K562 (cell line): ENCODE data around the gene KIN. TPM values are rescaled to one million over a fixed set of nuclear protein-coding genes. Genes with fewer than 3 reads are reported as not detected.

ENCODE experiments used
- FIP1L1 ChIP-seq: fragments of 200-400 bp; formaldehyde crosslinking; IDR thresholded peaks from 2 replicates; pipeline ENCODE4 v1.6.1; 2018; ENCODE audit warnings: mild to moderate bottlenecking, low read depth, low read length; ENCODE audit not compliant: poor library complexity, severe bottlenecking
- PHF20 ChIP-seq: fragments of 450-650 bp; IDR thresholded peaks from 2 replicates; pipeline ENCODE4 v1.6.1; 2018; ENCODE audit not compliant: partially characterized antibody
- POLR2G ChIP-seq: fragments of 200-400 bp; formaldehyde crosslinking; IDR thresholded peaks from 2 replicates; pipeline ENCODE4 v1.6.1; 2017; ENCODE audit warnings: low read depth, mild to moderate bottlenecking, antibody characterized with exemption, low read length, moderate library complexity
- RBBP5 ChIP-seq: fragments of 200-600 bp; sonication (generic); IDR thresholded peaks from 2 replicates; pipeline ENCODE4 v1.6.1; 2012; ENCODE audit warnings: borderline replicate concordance, mild to moderate bottlenecking, low read length, control low read depth, inconsistent platforms; ENCODE audit not compliant: insufficient read depth, poor library complexity, severe bottlenecking
- SP2 ChIP-seq: IDR thresholded peaks from 2 replicates; pipeline ENCODE4 v1.6.1; 2011; ENCODE audit warnings: mild to moderate bottlenecking, low read depth, low read length, moderate library complexity; ENCODE audit not compliant: poor library complexity, severe bottlenecking; ENCODE audit errors: extremely low read depth
- TAF9B ChIP-seq: fragments of 450-650 bp; IDR thresholded peaks from 2 replicates; pipeline ENCODE4 v1.6.1; 2018; ENCODE audit warnings: mild to moderate bottlenecking; ENCODE audit not compliant: partially characterized antibody
- TBP ChIP-seq: optimal IDR thresholded peaks from 2 replicates; pipeline ENCODE3; 2011; ENCODE audit warnings: low read depth, low read length, improper control_type of control experiment
- XRCC5 ChIP-seq: fragments of 200-400 bp; formaldehyde crosslinking; IDR thresholded peaks from 2 replicates; pipeline ENCODE4 v1.6.1; 2017; ENCODE audit warnings: low read depth, mild to moderate bottlenecking, low read length
- polyA plus RNA-seq, 8 experiments: library from polyadenylated mRNA; depleted of rRNA in 4 of 8; stranded (reverse) in 5 of 8; unstranded in 3 of 8; fragments of >200 nt; fragmentation: Nextera tagmentation in 2 of 8; fragmentation: Illumina TruSeq in 1 of 8; extraction: Ambion mirVana in 2 of 8; extraction: Trizol in 1 of 8; gene quantifications; 2 replicates each; pipeline versions ENCODE4 v1.2.1 to v1.2.3, GENCODE V29; 2011 to 2014; ENCODE audit warnings: inconsistent platforms in 1 of 8, missing spikeins in 1 of 8
- total RNA-seq, 7 experiments: library from RNA; depleted of rRNA in 6 of 7; stranded (reverse); fragments of >200 nt in 6 of 7; fragmentation: Illumina TruSeq in 2 of 7; extraction: Trizol in 2 of 7; gene quantifications; 2 replicates each; pipeline versions ENCODE4 v1.2.1 to v1.2.3, GENCODE V29; 2011 to 2021; ENCODE audit warnings: low replicate concordance in 1 of 7
- TF ChIP-seq, protein P1 (sequence below), 3 experiments: IDR thresholded peaks in 2 of 3; conservative IDR thresholded peaks in 1 of 3; 2 replicates each; pipeline ENCODE4 v1.5.1; 2011 to 2012; ENCODE audit warnings: low read length in 3 of 3, mild to moderate bottlenecking in 3 of 3, control low read depth in 2 of 3, improper control_type of control experiment in 1 of 3, inconsistent platforms in 1 of 3, low read depth in 1 of 3, mixed read lengths in 1 of 3, moderate library complexity in 1 of 3; ENCODE audit not compliant: insufficient read depth in 2 of 3
- TF ChIP-seq, protein P2 (sequence below): fragments of 450-650 bp; IDR thresholded peaks from 2 replicates; pipeline ENCODE4 v1.6.1; 2016; ENCODE audit warnings: mild to moderate bottlenecking, moderate library complexity
- TF ChIP-seq, protein P3 (sequence below): fragments of 450-650 bp; IDR thresholded peaks from 2 replicates; pipeline ENCODE4 v1.6.1; 2014; ENCODE audit warnings: low read depth, mild to moderate bottlenecking, moderate library complexity, borderline replicate concordance

Gene KIN
- total and polyA plus RNA-seq, 9 of the 15 experiments (the other 6 are each of a cell fraction or from before 2014, with no cell fraction given): 11.7 to 35.6 (median 16.0) TPM

DNA sequence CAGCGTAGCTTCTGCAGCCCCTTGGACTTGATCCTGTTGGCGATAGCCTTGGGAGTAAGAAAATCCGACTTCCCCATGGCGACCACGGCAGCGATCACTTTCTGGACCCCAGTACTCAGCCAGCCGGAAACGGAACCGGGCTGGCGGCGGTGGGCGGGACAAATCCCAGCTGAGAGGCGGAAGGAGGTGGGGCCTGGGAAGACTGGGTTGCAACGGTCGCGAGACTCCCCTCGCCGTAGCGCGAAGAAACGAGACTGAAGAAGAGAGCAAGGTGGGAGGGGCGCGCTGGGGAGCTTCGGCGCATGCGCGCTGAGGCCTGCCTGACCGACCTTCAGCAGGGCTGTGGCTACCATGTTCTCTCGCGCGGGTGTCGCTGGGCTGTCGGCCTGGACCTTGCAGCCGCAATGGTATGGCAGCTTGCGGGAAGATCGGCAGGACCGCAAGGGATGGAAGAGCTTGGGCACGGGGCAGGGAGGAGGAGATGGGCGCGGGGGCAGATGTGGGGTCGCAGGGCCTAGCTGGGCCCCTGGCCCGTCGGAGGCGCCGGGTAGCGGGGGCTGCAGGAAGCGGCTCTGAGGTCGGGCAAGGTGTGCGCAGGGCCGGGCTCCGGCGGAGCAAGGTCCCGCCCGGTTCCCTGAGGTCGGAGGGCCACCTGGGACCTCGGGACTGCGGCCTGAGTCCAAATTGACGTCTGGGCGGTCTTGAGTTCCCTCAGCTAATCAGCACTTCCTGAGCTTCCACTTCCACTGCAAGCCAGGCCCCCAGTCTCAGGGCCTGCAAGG is at the start of gene KIN, which contains the start of gene ATP5F1C (continued):
- TF ChIP-seq, protein P1, sequence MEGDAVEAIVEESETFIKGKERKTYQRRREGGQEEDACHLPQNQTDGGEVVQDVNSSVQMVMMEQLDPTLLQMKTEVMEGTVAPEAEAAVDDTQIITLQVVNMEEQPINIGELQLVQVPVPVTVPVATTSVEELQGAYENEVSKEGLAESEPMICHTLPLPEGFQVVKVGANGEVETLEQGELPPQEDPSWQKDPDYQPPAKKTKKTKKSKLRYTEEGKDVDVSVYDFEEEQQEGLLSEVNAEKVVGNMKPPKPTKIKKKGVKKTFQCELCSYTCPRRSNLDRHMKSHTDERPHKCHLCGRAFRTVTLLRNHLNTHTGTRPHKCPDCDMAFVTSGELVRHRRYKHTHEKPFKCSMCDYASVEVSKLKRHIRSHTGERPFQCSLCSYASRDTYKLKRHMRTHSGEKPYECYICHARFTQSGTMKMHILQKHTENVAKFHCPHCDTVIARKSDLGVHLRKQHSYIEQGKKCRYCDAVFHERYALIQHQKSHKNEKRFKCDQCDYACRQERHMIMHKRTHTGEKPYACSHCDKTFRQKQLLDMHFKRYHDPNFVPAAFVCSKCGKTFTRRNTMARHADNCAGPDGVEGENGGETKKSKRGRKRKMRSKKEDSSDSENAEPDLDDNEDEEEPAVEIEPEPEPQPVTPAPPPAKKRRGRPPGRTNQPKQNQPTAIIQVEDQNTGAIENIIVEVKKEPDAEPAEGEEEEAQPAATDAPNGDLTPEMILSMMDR (IDR thresholded peaks at IDR 0.05 in 2 of 3, conservative IDR thresholded peaks at IDR 0.05 in 1 of 3; ENCODE audit: insufficient read depth in 2 of 3, low read depth in 1 of 3, low read length in 3 of 3): peak in 1 of 3 experiments; percentile 16; a peak in 1 of 6 replicates
- TF ChIP-seq SP2 (peak; percentile 28), TBP (peak; percentile 70), FIP1L1 (peak; percentile 50), POLR2G (peak; percentile 98), XRCC5 (no peak), TAF9B (peak; percentile 73), PHF20 (peak; percentile 59), RBBP5 (peak; percentile 75)
- TF ChIP-seq, protein P2, sequence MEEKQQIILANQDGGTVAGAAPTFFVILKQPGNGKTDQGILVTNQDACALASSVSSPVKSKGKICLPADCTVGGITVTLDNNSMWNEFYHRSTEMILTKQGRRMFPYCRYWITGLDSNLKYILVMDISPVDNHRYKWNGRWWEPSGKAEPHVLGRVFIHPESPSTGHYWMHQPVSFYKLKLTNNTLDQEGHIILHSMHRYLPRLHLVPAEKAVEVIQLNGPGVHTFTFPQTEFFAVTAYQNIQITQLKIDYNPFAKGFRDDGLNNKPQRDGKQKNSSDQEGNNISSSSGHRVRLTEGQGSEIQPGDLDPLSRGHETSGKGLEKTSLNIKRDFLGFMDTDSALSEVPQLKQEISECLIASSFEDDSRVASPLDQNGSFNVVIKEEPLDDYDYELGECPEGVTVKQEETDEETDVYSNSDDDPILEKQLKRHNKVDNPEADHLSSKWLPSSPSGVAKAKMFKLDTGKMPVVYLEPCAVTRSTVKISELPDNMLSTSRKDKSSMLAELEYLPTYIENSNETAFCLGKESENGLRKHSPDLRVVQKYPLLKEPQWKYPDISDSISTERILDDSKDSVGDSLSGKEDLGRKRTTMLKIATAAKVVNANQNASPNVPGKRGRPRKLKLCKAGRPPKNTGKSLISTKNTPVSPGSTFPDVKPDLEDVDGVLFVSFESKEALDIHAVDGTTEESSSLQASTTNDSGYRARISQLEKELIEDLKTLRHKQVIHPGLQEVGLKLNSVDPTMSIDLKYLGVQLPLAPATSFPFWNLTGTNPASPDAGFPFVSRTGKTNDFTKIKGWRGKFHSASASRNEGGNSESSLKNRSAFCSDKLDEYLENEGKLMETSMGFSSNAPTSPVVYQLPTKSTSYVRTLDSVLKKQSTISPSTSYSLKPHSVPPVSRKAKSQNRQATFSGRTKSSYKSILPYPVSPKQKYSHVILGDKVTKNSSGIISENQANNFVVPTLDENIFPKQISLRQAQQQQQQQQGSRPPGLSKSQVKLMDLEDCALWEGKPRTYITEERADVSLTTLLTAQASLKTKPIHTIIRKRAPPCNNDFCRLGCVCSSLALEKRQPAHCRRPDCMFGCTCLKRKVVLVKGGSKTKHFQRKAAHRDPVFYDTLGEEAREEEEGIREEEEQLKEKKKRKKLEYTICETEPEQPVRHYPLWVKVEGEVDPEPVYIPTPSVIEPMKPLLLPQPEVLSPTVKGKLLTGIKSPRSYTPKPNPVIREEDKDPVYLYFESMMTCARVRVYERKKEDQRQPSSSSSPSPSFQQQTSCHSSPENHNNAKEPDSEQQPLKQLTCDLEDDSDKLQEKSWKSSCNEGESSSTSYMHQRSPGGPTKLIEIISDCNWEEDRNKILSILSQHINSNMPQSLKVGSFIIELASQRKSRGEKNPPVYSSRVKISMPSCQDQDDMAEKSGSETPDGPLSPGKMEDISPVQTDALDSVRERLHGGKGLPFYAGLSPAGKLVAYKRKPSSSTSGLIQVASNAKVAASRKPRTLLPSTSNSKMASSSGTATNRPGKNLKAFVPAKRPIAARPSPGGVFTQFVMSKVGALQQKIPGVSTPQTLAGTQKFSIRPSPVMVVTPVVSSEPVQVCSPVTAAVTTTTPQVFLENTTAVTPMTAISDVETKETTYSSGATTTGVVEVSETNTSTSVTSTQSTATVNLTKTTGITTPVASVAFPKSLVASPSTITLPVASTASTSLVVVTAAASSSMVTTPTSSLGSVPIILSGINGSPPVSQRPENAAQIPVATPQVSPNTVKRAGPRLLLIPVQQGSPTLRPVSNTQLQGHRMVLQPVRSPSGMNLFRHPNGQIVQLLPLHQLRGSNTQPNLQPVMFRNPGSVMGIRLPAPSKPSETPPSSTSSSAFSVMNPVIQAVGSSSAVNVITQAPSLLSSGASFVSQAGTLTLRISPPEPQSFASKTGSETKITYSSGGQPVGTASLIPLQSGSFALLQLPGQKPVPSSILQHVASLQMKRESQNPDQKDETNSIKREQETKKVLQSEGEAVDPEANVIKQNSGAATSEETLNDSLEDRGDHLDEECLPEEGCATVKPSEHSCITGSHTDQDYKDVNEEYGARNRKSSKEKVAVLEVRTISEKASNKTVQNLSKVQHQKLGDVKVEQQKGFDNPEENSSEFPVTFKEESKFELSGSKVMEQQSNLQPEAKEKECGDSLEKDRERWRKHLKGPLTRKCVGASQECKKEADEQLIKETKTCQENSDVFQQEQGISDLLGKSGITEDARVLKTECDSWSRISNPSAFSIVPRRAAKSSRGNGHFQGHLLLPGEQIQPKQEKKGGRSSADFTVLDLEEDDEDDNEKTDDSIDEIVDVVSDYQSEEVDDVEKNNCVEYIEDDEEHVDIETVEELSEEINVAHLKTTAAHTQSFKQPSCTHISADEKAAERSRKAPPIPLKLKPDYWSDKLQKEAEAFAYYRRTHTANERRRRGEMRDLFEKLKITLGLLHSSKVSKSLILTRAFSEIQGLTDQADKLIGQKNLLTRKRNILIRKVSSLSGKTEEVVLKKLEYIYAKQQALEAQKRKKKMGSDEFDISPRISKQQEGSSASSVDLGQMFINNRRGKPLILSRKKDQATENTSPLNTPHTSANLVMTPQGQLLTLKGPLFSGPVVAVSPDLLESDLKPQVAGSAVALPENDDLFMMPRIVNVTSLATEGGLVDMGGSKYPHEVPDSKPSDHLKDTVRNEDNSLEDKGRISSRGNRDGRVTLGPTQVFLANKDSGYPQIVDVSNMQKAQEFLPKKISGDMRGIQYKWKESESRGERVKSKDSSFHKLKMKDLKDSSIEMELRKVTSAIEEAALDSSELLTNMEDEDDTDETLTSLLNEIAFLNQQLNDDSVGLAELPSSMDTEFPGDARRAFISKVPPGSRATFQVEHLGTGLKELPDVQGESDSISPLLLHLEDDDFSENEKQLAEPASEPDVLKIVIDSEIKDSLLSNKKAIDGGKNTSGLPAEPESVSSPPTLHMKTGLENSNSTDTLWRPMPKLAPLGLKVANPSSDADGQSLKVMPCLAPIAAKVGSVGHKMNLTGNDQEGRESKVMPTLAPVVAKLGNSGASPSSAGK: no peak
- TF ChIP-seq, protein P3, sequence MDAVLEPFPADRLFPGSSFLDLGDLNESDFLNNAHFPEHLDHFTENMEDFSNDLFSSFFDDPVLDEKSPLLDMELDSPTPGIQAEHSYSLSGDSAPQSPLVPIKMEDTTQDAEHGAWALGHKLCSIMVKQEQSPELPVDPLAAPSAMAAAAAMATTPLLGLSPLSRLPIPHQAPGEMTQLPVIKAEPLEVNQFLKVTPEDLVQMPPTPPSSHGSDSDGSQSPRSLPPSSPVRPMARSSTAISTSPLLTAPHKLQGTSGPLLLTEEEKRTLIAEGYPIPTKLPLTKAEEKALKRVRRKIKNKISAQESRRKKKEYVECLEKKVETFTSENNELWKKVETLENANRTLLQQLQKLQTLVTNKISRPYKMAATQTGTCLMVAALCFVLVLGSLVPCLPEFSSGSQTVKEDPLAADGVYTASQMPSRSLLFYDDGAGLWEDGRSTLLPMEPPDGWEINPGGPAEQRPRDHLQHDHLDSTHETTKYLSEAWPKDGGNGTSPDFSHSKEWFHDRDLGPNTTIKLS: peak; percentile 84; the same call in 1 of the 2 replicates
